ENCODE data around the gene ILK.

DNA sequence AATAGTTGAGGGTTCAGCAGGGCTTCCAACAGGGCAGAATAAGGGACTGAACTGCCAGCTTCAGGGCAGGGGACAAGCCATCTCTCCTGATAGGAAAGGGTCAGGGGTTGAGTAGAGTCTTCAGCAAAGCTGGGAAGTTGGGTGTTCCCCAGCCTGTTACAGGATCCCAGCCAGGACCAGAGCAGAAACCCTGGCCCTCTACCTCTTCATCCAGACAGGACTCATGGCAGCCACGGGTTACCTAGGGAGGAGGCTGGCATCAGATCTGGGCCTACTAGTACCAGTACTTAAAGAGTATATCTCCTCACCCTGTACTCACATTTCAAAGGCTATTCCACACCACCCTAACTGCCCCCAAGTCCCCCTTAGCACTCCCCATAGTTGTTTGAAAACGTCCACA, 10.9 kb downstream of the ILK start:
- TF ChIP-seq, protein P1, sequence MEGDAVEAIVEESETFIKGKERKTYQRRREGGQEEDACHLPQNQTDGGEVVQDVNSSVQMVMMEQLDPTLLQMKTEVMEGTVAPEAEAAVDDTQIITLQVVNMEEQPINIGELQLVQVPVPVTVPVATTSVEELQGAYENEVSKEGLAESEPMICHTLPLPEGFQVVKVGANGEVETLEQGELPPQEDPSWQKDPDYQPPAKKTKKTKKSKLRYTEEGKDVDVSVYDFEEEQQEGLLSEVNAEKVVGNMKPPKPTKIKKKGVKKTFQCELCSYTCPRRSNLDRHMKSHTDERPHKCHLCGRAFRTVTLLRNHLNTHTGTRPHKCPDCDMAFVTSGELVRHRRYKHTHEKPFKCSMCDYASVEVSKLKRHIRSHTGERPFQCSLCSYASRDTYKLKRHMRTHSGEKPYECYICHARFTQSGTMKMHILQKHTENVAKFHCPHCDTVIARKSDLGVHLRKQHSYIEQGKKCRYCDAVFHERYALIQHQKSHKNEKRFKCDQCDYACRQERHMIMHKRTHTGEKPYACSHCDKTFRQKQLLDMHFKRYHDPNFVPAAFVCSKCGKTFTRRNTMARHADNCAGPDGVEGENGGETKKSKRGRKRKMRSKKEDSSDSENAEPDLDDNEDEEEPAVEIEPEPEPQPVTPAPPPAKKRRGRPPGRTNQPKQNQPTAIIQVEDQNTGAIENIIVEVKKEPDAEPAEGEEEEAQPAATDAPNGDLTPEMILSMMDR (IDR thresholded peaks at IDR 0.05; ENCODE audit: insufficient read depth, low read length) = no peak
- no peak for TF ChIP-seq POLR2AphosphoS5 (IDR thresholded peaks at IDR 0.05; ENCODE audit: low read depth)

Data from HL-60 (cell line).